ENCODE results near the gene GNAZ.

The GNAZ gene

GRCh38 chr22:23103199-23103954 lies 33.1 kb downstream of the GNAZ start:
- TF ChIP-seq POLR2A (IDR thresholded peaks at IDR 0.05; ENCODE audit: low read depth, low read length): no peak
- no peak for DNase-seq (ENCODE audit: insufficient read length, low spot score)
- no peak for FAIRE-seq

GRCh38 chr22:23104187-23104971 lies 34.1 kb downstream of the GNAZ start:
- no peak for FAIRE-seq
- no peak for TF ChIP-seq POLR2A (IDR thresholded peaks at IDR 0.05; ENCODE audit: low read depth, low read length)
- DNase-seq (ENCODE audit: insufficient read length, low spot score): no peak

DNA sequence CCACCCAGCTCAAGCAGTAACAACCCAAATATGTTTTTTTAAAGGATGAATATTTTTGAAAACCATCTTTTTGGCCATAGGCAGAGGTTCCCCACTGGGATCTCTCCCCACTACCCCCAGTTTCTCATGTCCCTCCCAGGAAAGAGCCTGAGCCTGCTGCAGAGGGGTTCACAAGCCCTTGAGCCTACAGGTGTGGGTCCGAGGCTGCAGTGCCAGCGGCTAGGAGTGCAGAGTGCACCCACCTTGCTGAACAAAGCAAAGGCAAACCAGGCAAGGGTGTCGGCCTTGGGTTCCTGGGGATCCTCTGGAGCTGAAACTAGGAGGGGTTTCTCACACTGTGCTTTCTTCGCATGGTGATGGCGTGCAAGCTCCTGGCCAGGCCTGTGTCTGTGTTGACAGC lies 35.0 kb downstream of the GNAZ start:
- no peak for TF ChIP-seq POLR2A (IDR thresholded peaks at IDR 0.05; ENCODE audit: low read depth, low read length)
- DNase-seq (ENCODE audit: insufficient read length, low spot score) (no peak), FAIRE-seq (no peak)

- no peak for TF ChIP-seq POLR2A (IDR thresholded peaks at IDR 0.05; ENCODE audit: low read depth, low read length)
- FAIRE-seq (no peak), DNase-seq (ENCODE audit: insufficient read length, low spot score) (no peak)
These were observed 35.6 kb downstream of the GNAZ start for GRCh38 chr22:23105919-23106318.

GRCh38 chr22:23106344-23106743 lies 36.0 kb downstream of the GNAZ start:
- TF ChIP-seq POLR2A (IDR thresholded peaks at IDR 0.05; ENCODE audit: low read depth, low read length): no peak
- DNase-seq (ENCODE audit: insufficient read length, low spot score) (no peak), FAIRE-seq (no peak)

DNA sequence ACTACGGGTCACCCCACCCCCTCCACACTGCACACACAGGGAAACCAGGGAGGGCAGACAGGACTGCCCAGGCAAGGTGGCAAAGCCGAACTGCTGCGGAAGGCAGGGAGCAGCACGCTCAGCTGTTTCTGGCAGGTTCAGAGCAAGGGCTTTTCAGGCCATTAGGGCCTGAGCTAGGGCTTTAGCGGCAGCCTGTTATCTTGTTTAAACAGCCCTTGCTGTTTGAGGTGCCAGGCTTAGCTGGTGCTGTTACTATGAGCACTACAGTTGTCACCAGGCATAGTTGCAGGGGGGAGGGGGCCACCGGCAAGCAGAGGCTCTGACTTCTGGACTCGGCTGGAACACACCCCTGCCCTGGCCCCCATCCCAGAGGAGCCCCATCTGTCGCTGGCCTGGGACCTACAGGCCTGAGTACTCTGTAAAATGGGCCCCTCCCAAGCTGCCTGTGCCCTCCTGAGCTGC lies 36.6 kb downstream of the GNAZ start:
- no peak for FAIRE-seq
- no peak for TF ChIP-seq POLR2A (IDR thresholded peaks at IDR 0.05; ENCODE audit: low read depth, low read length)
- no peak for DNase-seq (ENCODE audit: insufficient read length, low spot score)

- FAIRE-seq: no peak
- DNase-seq (ENCODE audit: insufficient read length, low spot score): no peak
- TF ChIP-seq POLR2A (IDR thresholded peaks at IDR 0.05; ENCODE audit: low read depth, low read length): no peak
These were observed 37.3 kb downstream of the GNAZ start for GRCh38 chr22:23107487-23108248.

- FAIRE-seq (no peak), DNase-seq (ENCODE audit: insufficient read length, low spot score) (no peak)
- TF ChIP-seq POLR2A (IDR thresholded peaks at IDR 0.05; ENCODE audit: low read depth, low read length): no peak
These were observed 38.1 kb downstream of the GNAZ start for GRCh38 chr22:23108249-23109078.

GRCh38 chr22:23109079-23109347 lies 38.7 kb downstream of the GNAZ start:
- no peak for DNase-seq (ENCODE audit: insufficient read length, low spot score)
- FAIRE-seq: no peak
- no peak for TF ChIP-seq POLR2A (IDR thresholded peaks at IDR 0.05; ENCODE audit: low read depth, low read length)

DNA sequence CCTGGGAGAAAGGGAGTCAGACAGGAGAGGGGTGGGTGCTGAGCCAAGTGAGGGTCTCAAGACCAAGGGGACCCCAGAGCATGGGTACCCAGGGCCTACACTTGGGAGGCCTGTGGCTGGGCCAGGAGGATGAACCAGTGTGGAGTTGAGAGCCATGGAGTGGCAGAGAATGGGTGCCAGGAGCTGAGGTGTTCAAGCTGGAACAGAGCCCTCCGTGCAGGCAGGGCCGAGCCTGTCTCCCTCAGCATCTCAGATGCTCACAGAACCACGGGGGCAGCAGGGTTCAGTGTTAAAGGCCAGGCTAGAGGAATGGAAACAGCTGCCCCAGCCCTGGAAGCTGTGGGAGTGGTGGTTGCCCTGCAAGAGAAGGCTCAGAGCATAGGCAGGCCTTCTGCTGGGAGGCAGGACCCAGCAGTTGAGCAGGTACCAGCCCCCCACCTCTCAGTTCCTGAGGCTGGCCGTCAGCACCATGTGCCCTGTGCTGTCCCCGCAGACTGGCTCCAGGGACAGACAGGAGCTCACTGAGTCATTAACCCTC lies 39.2 kb downstream of the GNAZ start:
- DNase-seq (ENCODE audit: insufficient read length, low spot score) (no peak), FAIRE-seq (no peak)
- no peak for TF ChIP-seq POLR2A (IDR thresholded peaks at IDR 0.05; ENCODE audit: low read depth, low read length)

GRCh38 chr22:23110190-23110921 lies 40.0 kb downstream of the GNAZ start:
- DNase-seq (ENCODE audit: insufficient read length, low spot score) (no peak), FAIRE-seq (no peak)
- TF ChIP-seq POLR2A (IDR thresholded peaks at IDR 0.05; ENCODE audit: low read depth, low read length): no peak

DNA sequence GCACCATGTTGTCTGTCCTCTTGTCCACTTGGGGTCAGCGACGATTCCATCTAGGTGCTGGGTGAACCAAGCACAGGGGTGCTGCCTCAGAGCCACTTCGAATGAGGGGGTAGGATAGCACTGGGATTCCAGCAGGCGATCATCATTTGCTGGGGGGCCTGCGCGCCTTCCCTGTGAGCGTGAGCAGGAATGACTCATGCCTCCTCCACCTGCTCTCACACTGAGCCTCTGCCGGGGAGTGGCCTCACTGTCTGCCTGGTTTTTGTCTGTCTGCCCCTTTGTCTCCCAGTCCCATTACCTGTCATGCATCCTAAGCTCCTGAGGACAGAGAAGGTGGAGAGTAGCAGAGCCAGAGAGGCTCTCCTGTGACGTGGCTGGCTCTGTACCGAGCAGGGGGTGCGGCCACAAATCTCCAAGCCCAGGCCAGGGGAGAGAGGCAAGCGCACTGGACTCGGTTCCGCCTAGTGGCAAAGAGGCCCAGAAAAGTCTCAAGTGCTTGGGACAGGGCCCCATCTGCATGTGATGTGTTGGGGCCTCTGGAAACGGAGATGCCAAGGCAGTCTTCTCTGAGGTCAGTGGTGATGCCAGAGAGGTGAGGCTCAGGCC lies 40.7 kb downstream of the GNAZ start:
- DNase-seq (ENCODE audit: insufficient read length, low spot score) (no peak), FAIRE-seq (no peak)
- TF ChIP-seq POLR2A (IDR thresholded peaks at IDR 0.05; ENCODE audit: low read depth, low read length): no peak
